ENCODE data around the gene MRPL14. TPM values are rescaled to one million over a fixed set of nuclear protein-coding genes. Genes with fewer than 3 reads are reported as not detected.
"Not testable (repeated sequence)": the region's sequence is repeated elsewhere in the genome, so short reads cannot be mapped to it uniquely, and the experiment has no call there.

The MRPL14 gene
- total RNA-seq, 1 donor from 2014 or later: 30.4 TPM

DNA sequence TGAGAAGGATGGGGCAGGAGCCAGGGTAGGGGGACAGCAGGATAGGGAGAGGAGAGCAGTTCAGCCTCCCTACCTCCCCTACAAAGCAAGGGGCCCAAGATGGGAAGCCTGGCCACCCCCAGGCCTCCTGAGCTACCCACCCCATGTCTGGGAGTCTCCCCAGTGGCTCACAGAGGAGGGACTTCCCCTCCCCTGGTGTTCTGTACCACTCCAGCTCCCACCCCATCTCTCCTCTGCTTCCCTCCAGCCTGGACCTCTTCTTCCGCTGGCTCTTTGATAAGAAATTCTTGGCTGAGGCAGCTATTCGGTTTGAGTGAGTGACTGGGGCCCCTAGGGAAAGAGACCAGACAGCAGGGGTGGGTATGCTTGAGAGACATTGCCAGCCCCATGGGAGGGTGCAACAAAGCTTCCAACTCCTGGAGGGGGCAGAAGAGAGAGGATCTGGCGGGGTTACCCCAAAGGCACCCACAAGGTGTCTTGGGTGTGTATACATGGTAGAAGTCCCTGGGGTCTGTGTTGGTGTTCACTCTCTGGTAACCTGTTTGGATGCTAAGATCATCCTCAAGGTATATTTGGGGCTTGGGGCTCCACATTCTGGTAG, 23.2 kb upstream of the MRPL14 start:
- DNase-seq (ENCODE audit: low spot score): no peak

DNA sequence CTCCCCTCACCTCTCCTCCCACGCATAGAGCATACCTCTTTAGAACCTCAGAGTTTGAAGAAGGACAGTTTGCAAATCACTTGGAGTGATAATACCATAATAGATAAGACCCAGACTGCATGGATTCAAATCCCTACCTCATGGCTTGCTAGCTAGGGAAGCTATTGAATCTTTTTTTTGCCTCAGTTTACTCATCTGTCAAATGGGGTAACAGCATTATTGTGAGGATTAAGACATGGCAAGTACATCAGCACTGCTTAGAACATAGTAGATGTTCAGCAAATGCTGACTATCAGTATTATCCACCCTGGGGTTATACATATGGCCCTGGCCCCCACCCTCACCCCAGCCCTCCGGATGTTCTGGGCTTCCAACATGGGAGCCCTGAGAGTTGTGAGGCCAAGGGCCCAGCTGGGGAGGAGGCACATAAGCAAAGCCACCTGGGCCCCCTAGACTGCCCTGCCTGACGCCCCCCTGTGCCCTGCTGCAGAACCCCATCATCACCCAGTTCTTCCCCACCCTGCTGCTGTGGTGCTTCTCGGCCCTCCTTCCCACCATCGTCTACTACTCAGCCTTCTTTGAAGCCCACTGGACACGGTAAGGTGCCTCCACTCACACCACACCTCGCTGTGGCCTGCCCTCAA, 22.2 kb upstream of the MRPL14 start:
- DNase-seq (ENCODE audit: low spot score): no peak

DNA sequence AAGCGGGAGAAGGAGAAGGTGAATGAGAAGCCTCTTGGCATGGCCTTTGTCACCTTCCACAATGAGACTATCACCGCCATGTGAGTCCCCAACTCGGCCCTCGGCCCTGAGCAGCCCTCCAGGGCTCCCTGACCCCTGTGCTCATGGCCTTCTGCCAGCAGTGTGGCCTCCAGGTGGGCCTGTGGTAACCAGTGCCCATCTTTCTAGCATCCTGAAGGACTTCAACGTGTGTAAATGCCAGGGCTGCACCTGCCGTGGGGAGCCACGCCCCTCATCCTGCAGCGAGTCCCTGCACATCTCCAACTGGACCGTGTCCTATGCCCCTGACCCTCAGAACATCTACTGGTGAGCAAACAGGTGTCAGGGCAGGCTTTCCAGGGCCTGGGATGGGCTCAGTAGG, 21.1 kb upstream of the MRPL14 start:
- DNase-seq (ENCODE audit: low spot score): no peak

DNA sequence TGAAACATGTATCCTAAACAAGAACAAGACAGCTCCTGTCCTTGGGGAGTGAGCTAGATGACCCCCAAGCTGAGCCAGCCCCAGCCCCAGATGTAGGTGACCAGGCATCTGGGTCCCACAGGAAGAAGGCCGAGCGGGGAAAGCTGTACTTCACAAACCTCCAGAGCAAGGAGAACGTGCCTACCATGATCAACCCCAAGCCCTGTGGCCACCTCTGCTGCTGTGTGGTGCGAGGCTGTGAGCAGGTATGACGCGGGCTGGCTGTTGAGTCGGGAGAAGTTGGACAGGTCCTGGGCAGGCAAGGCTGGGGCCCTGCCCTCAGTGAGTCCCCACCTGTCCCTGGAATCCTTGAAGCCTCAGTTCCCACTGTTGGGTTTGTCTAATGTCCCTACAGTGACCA, 20.0 kb upstream of the MRPL14 start:
- DNase-seq (ENCODE audit: low spot score): no peak

DNA sequence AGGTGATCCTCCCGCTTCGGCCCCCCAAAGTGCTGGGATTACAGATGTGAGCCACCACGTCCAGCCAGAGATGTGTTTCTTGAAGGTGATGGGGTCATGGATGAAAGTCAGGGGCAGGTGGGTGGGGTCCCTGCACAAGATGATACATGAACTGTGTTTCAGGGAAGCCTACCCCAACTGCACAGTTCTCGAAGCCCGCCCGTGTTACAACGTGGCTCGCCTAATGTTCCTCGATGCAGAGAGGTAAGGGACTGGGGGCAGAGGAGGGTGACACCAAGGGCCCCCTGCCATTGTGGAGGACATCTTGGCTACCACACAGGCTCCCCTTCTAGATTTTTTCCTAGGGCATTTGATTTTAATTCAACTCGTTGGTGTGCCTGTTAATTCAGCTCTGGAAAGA, 19.4 kb upstream of the MRPL14 start:
- DNase-seq (ENCODE audit: low spot score): no peak

DNA sequence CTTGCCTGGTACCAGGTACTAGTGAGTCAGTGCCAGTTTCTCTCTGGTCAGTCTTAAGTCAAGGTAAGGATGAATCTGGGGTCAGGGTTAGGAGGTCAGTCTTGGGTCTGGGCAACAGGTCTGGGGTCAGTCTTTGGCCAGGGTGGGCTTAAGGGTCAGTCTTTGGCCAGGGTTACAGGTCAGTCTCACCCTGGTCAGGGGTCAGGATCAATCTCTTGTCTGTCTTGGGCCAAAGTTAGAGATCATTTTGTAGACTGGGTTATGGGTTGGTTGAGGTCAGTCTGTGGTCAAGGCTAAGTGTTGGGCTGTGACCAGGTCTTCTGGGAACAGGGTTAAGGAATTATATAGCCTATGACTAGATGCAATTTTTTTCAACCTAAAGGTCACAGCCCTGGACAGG, 18.6 kb upstream of the MRPL14 start:
- DNase-seq (ENCODE audit: low spot score): no peak

DNA sequence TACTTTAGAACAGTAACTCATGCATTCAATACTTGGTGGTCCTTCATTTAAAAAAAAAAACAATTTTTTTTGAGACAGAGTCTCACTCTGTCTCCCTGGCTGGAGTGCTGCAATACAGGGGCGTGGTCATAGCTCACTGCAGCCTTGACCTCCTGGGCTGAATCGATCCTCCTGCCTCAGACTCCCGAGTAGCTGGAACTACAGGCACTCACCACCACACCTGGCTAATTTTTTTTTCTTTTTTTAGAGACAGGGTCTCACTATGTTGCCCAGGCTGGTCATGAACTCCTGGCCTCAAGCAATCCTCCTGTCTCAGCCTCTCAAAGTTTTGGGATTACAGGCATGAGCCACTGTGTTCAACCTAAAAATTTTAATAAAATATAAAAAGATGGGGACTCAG, 17.3 kb upstream of the MRPL14 start:
- DNase-seq (ENCODE audit: low spot score): not testable (repeated sequence)

DNA sequence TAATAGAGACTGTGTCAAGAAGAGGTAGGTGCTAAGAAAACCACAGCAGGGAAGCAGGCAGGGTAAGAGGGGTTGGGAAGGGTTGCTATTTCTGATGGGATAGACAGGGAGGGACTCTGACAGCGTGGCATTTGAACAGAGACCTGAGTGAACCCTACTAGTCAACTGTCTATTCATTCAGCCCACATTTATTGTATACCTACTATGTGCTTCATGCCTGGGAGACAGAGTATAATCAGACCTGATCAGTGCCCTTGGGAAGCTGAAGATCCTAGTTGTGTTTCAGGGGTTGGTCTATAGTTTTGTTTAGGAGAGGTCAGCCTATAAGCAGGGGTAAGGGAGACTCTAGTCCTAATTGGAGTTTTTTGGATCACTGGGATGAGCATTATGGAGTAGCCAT, 16.5 kb upstream of the MRPL14 start:
- no peak for DNase-seq (ENCODE audit: low spot score)

DNA sequence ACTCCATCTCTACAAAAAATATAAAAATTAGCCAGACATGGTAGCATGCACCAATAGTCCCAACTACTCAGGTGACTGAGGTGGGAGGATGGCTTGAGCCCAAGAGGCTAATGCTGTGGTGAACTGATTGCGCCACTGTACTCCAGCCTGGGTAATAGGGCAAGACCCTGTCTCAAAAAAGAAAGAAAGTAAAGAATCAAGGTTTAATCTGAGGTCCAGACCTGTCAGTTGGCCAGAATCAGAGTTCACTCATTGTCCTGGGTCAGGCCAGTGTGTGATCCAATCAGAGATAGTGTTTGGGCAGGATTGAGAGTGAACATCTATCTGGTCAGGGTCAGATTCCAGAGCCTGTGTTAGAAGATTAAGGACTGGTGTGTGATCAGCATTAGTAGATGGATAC, 15.6 kb upstream of the MRPL14 start:
- DNase-seq (ENCODE audit: low spot score): no peak

DNA sequence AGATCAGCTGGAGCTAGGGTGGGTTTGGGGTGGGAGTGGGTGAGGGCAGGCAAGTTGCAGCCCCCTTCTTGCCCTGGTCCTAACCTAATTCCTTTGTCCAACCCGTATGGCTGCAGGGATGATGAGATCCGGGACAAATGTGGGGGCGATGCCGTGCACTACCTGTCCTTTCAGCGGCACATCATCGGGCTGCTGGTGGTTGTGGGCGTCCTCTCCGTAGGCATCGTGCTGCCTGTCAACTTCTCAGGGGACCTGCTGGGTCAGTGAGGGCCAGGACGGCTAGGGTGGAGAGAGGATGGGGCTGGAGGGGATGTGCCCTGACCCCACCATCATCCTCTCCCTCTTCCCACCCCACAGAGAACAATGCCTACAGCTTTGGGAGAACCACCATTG, 12.1 kb upstream of the MRPL14 start:
- DNase-seq (ENCODE audit: low spot score): no peak

DNA sequence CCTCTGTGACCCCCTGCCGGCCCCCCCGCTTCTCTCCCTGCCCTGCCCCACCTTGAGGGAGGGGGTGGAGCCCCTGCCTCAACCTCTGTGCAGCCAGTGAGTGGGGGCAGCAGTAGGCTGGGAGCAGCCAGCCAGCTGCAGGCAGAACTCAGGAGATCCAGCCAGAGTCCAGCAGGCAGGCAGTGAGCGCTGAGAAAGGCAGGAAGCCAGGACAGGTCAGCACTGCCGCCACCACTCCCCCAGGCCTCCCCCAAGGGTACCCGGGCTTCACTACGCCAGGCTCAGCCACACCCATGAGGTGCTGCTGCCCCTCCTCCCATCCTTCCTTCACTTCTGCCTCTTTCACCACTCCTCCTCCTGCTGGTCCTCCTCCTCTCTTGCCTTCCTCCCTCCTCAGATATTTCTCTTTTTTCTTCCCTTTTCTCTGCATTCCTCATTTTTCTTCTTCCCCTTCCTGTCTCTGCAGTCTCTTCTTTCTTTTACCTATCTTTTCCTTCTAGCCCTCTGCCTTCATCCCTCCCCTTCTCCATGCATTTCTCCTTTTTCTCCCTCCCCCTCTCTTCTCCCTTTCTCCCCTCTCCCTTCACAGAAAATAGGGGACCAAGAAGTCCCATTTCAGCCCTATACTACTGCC, 11.6 kb upstream of the MRPL14 start:
- no peak for DNase-seq (ENCODE audit: low spot score)

DNA sequence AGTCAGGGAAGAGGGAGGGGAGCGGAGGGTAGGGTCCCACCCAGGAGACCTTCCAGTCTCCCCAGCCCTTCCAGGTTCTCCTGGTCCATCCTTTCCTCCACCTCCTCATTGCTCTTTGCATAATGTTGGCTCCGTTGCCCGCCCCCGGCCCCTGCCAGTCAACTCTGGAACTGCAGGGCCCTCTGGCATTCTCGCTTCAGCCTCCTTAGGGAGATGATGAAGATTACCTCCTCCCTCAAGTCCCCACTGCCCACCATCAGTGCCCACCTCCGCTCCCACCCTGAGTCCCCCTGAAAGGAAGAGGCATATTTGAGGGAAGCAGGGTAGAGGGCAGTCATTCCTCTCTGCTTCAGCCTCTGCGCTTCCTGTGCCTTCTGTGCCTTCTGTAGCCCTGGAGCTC, 8.6 kb upstream of the MRPL14 start:
- DNase-seq (ENCODE audit: low spot score): no peak

DNA sequence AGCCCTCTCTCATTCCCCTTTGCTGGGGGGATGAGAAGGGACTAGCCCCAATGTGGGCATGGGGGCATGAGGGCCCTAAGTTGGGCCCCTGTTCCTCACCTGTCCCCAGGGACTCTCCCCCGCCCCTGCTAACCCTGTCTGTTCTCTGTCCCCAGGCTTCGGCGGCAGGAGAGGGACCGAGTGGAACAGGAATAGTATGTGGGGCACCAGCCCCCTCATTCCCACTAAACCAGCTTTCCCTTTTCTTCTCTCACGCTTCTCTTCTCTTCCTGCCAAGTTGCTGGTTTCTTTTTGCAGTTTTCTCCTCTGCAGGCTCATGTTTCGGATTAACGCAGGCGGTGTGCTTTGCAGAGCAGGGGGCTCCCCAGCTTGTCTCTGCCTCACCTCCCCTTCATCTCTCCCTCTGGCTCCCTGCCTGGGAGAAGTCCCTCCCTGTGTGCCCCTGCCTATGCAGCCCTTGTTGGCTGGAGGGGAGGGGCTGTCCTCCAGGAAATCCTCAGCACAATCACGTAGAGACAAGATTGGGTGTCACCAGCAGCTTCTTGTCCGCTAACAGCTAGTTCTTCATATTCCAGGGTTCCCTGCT, 8.0 kb upstream of the MRPL14 start:
- DNase-seq (ENCODE audit: low spot score): no peak

DNA sequence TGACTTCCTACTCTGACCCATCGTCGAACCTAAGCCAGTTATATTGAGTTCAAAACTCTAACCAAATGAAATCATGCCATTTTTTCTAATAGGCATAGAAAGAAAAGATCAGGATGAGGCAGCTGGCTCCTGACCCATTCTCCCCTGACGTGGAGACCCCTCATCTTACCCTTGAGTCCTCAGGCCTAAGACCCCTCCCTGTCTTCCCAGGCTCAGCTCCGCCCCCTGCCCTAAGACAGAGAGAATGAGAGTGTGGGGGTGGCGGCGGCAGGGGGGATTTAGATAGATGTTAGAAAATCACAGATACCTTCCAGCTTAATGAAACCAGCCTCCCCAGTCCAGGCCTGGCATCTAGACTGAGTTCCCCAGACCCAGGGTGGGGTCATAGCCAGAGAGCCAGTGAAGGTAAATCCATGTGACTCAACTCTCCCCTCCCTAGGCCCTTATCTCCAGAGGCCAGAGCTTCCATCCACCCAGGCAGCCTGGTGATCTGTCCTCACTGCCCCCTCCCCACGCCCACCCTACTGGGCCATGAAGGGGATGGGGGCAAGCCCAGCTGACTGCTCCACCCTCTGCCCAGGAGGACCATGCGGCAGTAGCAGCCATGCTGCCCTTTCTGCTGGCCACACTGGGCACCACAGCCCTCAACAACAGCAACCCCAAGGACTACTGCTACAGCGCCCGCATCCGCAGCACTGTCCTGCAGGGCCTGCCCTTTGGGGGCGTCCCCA, 6.9 kb upstream of the MRPL14 start:
- no peak for DNase-seq (ENCODE audit: low spot score)

DNA sequence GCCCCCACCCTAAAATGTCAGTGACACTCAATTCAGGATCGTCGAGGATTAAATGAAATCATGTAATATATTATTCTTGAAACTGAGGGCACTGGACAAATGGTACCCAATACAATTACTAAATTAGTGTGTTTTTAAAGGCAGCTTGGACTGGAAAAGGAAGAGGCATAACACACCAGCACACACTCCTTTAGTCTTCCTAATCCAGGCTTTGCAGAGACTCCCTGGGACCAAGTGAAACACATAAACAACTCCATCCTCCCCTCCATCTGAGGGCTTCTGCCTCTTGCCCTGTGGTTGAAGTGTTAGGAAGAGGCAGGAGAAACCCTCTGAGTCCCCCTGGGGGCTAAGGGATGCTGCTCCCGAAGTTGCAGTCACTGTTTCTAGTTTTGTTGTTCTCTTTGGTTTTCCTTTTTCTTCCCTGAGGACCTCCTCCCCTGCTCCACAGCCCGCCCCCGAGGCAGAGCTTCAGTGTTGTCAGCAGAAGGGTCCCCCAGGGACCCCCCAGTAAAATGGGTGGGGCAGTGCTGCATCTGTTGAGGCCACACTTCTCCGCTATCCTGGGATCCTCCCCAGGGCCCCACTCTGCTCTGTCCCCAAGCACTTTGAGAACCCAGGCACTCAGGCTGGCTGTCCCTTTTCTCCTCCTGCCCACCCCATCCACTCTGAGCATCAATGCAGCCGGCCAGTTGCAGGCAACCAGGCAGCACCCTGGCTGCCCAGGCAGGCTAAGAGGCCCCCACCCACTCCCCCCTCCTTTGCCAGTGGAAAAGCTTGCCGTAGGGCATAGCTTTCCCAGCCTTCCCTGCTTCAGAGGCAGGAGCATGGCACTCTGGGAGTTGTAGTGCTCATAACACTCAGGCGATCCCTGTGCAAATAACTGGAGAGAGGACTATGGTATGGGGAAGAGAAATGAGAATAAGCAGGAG, 6.0 kb upstream of the MRPL14 start:
- DNase-seq (ENCODE audit: low spot score): peak; percentile 62

DNA sequence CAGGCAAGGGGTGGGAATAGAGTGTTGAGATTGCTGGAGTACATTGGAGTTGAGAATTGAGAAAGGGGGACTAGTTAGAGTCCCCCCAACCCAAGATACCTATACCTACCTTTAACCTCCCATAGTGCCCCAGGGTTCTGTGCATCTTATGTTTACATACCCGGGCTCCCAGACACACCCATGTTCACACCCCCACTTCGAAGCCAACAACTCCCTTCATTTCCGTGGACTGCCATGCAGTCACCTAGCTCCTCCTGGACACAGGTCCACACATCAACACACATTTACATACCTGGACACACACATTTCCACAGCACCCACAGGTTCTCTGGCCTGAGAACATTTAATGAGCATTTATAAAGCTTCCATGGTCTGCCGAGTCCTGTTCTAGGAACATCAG, 5.2 kb upstream of the MRPL14 start:
- DNase-seq (ENCODE audit: low spot score): no peak

DNA sequence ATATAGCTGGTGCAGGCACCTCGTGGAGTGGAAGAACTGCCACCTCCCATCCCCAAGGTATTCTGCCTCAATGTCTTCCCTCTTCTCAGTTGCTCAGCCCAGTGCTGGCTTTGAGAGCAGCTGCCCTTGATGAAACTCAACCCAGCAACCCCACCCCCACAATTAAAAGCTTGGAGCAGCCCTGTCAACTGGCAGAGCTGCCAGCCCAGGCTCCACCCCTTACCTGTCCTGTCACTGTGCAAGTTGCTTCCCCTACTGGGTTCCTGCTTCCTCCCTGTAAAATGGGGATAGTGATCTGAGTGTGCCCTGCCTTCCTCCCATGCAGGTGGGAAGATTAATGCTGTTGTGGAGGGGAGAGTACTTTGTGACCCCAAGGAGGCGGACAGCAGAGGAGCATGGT, 4.6 kb upstream of the MRPL14 start:
- DNase-seq (ENCODE audit: low spot score): no peak

DNA sequence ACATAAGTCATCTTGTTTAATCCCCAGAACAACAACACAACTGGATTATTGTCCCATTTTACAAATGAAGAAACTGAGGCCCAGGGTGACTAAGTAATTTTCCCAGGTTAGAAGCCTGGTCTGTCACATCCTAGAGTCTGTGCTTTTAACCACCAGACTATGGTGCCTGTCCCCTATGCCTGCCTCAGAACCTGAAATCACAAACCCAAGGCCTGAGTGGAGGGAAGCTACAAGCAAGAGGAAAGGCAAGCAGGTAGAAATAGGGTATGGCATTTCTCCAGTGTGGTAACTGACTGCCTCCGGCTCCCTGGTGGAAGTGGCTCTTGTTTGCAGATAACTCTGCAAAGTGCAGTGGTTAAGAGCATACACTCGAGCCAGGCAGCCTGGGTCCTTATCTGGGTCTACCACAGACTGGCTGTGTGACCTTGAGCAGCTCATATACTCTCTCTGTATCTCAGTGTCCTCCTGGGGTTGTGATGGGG, 2.6 kb upstream of the MRPL14 start:
- no peak for DNase-seq (ENCODE audit: low spot score)

DNA sequence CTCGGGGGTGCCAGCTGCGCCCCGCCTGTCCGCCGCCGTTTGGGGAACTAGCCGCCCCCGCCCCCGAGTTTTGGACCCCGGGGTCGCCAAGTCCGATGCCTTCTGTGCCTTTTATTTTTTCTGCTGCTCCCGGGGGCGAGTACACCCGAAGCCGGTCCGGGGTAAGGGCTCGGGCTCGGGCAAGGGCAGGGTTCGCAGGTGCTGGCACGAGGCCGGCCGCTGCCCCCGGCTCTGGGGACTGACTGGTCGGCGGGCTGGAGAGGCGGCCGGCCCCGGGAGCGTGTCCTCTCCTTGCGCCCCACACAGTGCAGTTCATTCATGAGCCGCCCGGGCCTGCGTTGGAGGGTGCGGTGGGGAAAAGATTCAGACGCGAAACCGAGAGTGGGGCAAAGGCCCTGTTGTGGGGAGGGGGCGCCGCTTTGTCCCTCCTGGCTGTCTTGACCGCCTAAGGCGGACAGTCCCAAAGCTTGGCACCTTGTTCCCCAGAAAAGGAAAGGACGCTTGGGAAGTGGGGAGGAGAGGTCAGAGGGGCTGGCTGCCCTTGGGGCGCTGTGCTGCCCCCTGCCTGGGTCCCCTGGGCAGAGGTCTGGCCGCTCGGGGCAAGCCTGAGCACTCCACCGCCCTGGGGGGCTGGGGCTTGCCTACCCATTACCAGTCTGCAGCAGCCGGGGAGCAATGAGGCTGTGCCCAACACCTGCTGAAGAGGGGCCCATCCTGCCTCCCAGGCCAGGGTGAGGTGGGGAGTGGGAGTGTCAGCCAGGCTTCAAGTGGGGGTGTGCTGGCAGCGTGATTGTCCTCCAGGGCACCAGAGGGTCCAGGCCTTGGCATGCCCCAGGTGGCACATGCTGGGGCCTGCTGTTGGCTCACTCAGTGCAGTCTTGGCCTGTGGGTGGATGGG, 1.0 kb upstream of the MRPL14 start:
- peak; percentile 61 for DNase-seq (ENCODE audit: low spot score)

All from ureter (tissue), 1 donor.